PC-9 (cell line): ENCODE measurements around the gene C12orf57. TPM values are rescaled to one million over a fixed set of nuclear protein-coding genes. Genes with fewer than 3 reads are reported as not detected.

Experiments
- BruUV-seq: library from RNA; stranded (reverse); fragments of 400-500 nt; replicated peaks from 2 replicates; lab custom pipeline; 2021; lab: Mats Ljungman, UMichigan
- CTCF ChIA-PET: fragments of 300-600 bp; sonication (Branson Sonifier 250); formaldehyde crosslinking; loops from one replicate; lab custom pipeline; 2022; ENCODE audit warnings: antibody characterized with exemption; lab: Charles Lee
- POLR2A ChIA-PET: fragments of 300-600 bp; sonication (Branson Sonifier 250); formaldehyde crosslinking; loops from one replicate; lab custom pipeline; 2022; ENCODE audit warnings: antibody characterized with exemption; ENCODE audit not compliant: unreplicated experiment; lab: Charles Lee
- DNase-seq, 2 experiments: peaks; one replicate each; pipeline versions ENCODE4 v3.0.0 to v3.0.0-alpha.2; 2015 to 2022; ENCODE audit warnings: mixed read lengths in 1 of 2
- H2AFZ ChIP-seq: fragments of 200-600 bp; sonication (generic); 2 replicates; pipeline ENCODE4 v1.8.1; 2017; ENCODE audit warnings: antibody characterized with exemption
- H3F3A ChIP-seq: fragments of 200-600 bp; sonication (generic); 2 replicates; pipeline ENCODE4 v1.8.1; 2017; ENCODE audit warnings: antibody characterized with exemption, mild to moderate bottlenecking, low read depth; ENCODE audit not compliant: insufficient read depth
- H3K27ac ChIP-seq: fragments of 200-600 bp; sonication (generic); 2 replicates; pipeline ENCODE4 v1.6.1; 2016; ENCODE audit warnings: mixed run types
- H3K27me3 ChIP-seq: fragments of 200-600 bp; sonication (generic); 2 replicates; pipeline ENCODE4 v1.6.1; 2016; ENCODE audit warnings: low read depth, mixed run types; ENCODE audit not compliant: insufficient read depth
- H3K36me3 ChIP-seq: fragments of 200-600 bp; sonication (generic); 2 replicates; pipeline ENCODE4 v1.6.1; 2016; ENCODE audit warnings: low read depth, mixed run types
- H3K4me1 ChIP-seq: fragments of 200-600 bp; sonication (generic); replicated peaks from 2 replicates; pipeline ENCODE4 v1.6.1; 2016; ENCODE audit warnings: mixed run types; ENCODE audit not compliant: insufficient read depth
- H3K4me2 ChIP-seq: fragments of 200-600 bp; sonication (generic); 2 replicates; pipeline ENCODE4 v1.6.1; 2017; ENCODE audit warnings: mixed run types
- H3K4me3 ChIP-seq: fragments of 200-600 bp; sonication (generic); 2 replicates; pipeline ENCODE4 v1.6.1; 2016; ENCODE audit warnings: mixed run types
- H3K79me2 ChIP-seq: fragments of 200-600 bp; sonication (generic); 2 replicates; pipeline ENCODE4 v1.6.1; 2017; ENCODE audit warnings: low read depth, mixed run types
- H3K9me2 ChIP-seq: fragments of 200-600 bp; sonication (generic); 2 replicates; pipeline ENCODE4 v1.8.1; 2017; ENCODE audit warnings: mild to moderate bottlenecking; ENCODE audit not compliant: insufficient read depth
- H3K9me3 ChIP-seq: fragments of 200-600 bp; sonication (generic); 2 replicates; pipeline ENCODE4 v1.8.1; 2016; ENCODE audit warnings: low read depth; ENCODE audit not compliant: insufficient read depth
- H4K20me1 ChIP-seq: fragments of 200-600 bp; sonication (generic); 2 replicates; pipeline ENCODE4 v1.8.1; 2017; ENCODE audit not compliant: insufficient read depth
- CTCF ChIP-seq: fragments of 200-600 bp; sonication (generic); conservative IDR thresholded peaks from 2 replicates; pipeline ENCODE4 v1.6.1; 2017; ENCODE audit warnings: mixed run types, antibody characterized with exemption, mild to moderate bottlenecking, moderate library complexity
- EZH2 ChIP-seq: fragments of 200-600 bp; sonication (generic); IDR thresholded peaks from 2 replicates; pipeline ENCODE4 v1.8.0; 2017; ENCODE audit warnings: antibody characterized with exemption, low read depth
- intact Hi-C: fragments of 100-400 bp; cut with micrococcal nuclease; formaldehyde crosslinking; loops from one replicate; pipeline ENCODE4 v1.10.0; 2022; ENCODE audit not compliant: unreplicated experiment
- total RNA-seq: library from RNA; stranded (reverse); gene quantifications from 2 replicates; pipeline ENCODE4 v1.2.3, GENCODE V29; 2021

The C12orf57 gene
- total RNA-seq, 1 experiment from 2014 or later: 198 TPM

- peak overlapping the region; percentile 97 for H3K4me2 ChIP-seq
- H2AFZ ChIP-seq: peak overlapping the region; percentile 74
- DNase-seq: peak in 1 of 2 experiments; percentile 42
- peaks cover 27% of the 10 kb centered on the region for H3K79me2 ChIP-seq
- H3K9me2 ChIP-seq: no peaks in the 10 kb centered on the region
- TF ChIP-seq CTCF: no peak
- TF ChIP-seq EZH2: no peak
- peaks cover 13% of the 10 kb centered on the region for H4K20me1 ChIP-seq
- no peaks in the 10 kb centered on the region for H3K9me3 ChIP-seq
- H3K27ac ChIP-seq: peak overlapping the region; percentile 93
- H3K4me3 ChIP-seq: peak overlapping the region; percentile 98
- H3K27me3 ChIP-seq: no peaks in the 10 kb centered on the region
- ChIA-PET POLR2A (interaction anchor here (0.5 to 3.0 kb wide), 3 partner anchors 16 to 1117 kb away, joined by 4 to 54 read pairs (median 9); partner anchors contain the start of genes C12orf57 and RNU7-1), CTCF (interaction anchor here (0.6 to 3.2 kb wide), 5 partner anchors 13 to 91 kb away, joined by 3 to 47 read pairs (median 4); partner anchors contain the start of genes C12orf57 and RNU7-1)
- peaks cover 48% of the 10 kb centered on the region for H3F3A ChIP-seq
- no TSS peak for BruUV-seq
- H3K36me3 ChIP-seq: peaks cover 17% of the 10 kb centered on the region; the same call in 1 of the 2 replicates
- intact Hi-C loops: loop anchor here (2.0 to 10.0 kb wide), 4 partner anchors 108 to 346 kb away; partner anchors contain the start of genes CDCA3, PEX5, USP5 and ZNF384
- H3K4me1 ChIP-seq: peaks cover 41% of the 10 kb centered on the region
Measured at GRCh38 chr12:6960593-6961277, 16.9 kb downstream of the C12orf57 start.

GRCh38 chr12:6961278-6961694, 17.5 kb downstream of the C12orf57 start:
- TF ChIP-seq CTCF (no peak), EZH2 (no peak)
- BruUV-seq: no TSS peak
- intact Hi-C loops: loop anchor here (2.0 to 10.0 kb wide), 4 partner anchors 109 to 346 kb away; partner anchors contain the start of genes CDCA3, PEX5, USP5 and ZNF384
- H3K9me3 ChIP-seq: no peaks in the 10 kb centered on the region
- H3K79me2 ChIP-seq: peaks cover 33% of the 10 kb centered on the region
- POLR2A ChIA-PET: interaction anchor here (0.5 to 3.0 kb wide), 5 partner anchors 16 to 622 kb away, joined by 3 to 54 read pairs (median 4); partner anchors contain the start of genes C12orf57 and RNU7-1
- peak; percentile 67 to 71 for DNase-seq
- H3K4me3 ChIP-seq: peak overlapping the region; percentile 98
- H3K4me2 ChIP-seq: peak overlapping the region; percentile 97
- peaks cover 22% of the 10 kb centered on the region; the same call in 1 of the 2 replicates for H3K36me3 ChIP-seq
- H3K27ac ChIP-seq: peak overlapping the region; percentile 93
- H3K9me2 ChIP-seq: no peaks in the 10 kb centered on the region
- H2AFZ ChIP-seq: peak overlapping the region; percentile 74
- H3F3A ChIP-seq: peaks cover 54% of the 10 kb centered on the region
- peaks cover 43% of the 10 kb centered on the region for H3K4me1 ChIP-seq
- no peaks in the 10 kb centered on the region for H3K27me3 ChIP-seq
- CTCF ChIA-PET: interaction anchor here (0.6 to 3.2 kb wide), 9 partner anchors 13 to 147 kb away, joined by 3 to 47 read pairs (median 4); partner anchors contain the start of genes C12orf57, LPCAT3, RNU7-1 and SPSB2
- H4K20me1 ChIP-seq: peaks cover 18% of the 10 kb centered on the region

GRCh38 chr12:6961695-6962284, 18.0 kb downstream of the C12orf57 start:
- H2AFZ ChIP-seq: peak overlapping the region; percentile 74
- H3K36me3 ChIP-seq: peaks cover 24% of the 10 kb centered on the region; the same call in 1 of the 2 replicates
- DNase-seq: peak in 1 of 2 experiments; percentile 80
- peaks cover 22% of the 10 kb centered on the region for H4K20me1 ChIP-seq
- peak overlapping the region; percentile 97 for H3K4me2 ChIP-seq
- no peaks in the 10 kb centered on the region for H3K9me2 ChIP-seq
- H3K4me3 ChIP-seq: peak overlapping the region; percentile 98
- TF ChIP-seq EZH2 (no peak), CTCF (peak; percentile 75)
- POLR2A ChIA-PET: interaction anchor here (0.5 to 3.0 kb wide), 11 partner anchors 17 to 1281 kb away, joined by 3 to 54 read pairs (median 4); partner anchors contain the start of genes C12orf57, RNU7-1 and SPSB2
- H3K27ac ChIP-seq: peak overlapping the region; percentile 93
- H3K27me3 ChIP-seq: no peaks in the 10 kb centered on the region
- no peaks in the 10 kb centered on the region for H3K9me3 ChIP-seq
- CTCF ChIA-PET: interaction anchor here (0.5 to 3.2 kb wide), 8 partner anchors 14 to 146 kb away, joined by 3 to 47 read pairs (median 4); partner anchors contain the start of genes C12orf57, LPCAT3, RNU7-1 and SPSB2
- H3F3A ChIP-seq: peaks cover 59% of the 10 kb centered on the region
- BruUV-seq: TSS peak; percentile 61
- peaks cover 38% of the 10 kb centered on the region for H3K79me2 ChIP-seq
- H3K4me1 ChIP-seq: peaks cover 45% of the 10 kb centered on the region
- intact Hi-C loops: loop anchor here (1.0 to 10.0 kb wide), 5 partner anchors 15 to 347 kb away; partner anchors contain the start of genes CDCA3, PEX5, USP5 and ZNF384
